Kidney (tissue), 14 donors: ENCODE results near the gene ZNF865. TPM values are rescaled to one million over a fixed set of nuclear protein-coding genes. Genes with fewer than 3 reads are reported as not detected.

Source experiments
- DNase-seq, 5 donors: peaks; one replicate each; pipeline ENCODE4 v3.0.0-alpha.2; 2013 to 2020
- FAIRE-seq: peaks from 2 replicates; lab custom pipeline; 2012; peaks lifted over from hg19 to GRCh38; lab: Jason Lieb, UNC
- H3K27ac ChIP-seq, 2 donors: one replicate each; pipeline ENCODE4 v1.7.0; 2013; ENCODE audit warnings: low read depth in 2 of 2, low read length in 2 of 2, inconsistent platforms in 1 of 2
- H3K27me3 ChIP-seq: one replicate; pipeline ENCODE4 v1.7.1; 2013; ENCODE audit warnings: low read length, inconsistent platforms; ENCODE audit not compliant: control insufficient read depth, insufficient read depth
- H3K36me3 ChIP-seq, 3 donors: one replicate each; pipeline versions ENCODE4 v1.7.0 to v1.7.1; 2013; ENCODE audit warnings: low read length in 3 of 3, control low read depth in 1 of 3, inconsistent platforms in 1 of 3; ENCODE audit not compliant: insufficient read depth in 3 of 3, control insufficient read depth in 2 of 3
- H3K4me1 ChIP-seq, 3 donors: one replicate each; pipeline versions ENCODE4 v1.7.0 to v1.7.1; 2013; ENCODE audit warnings: low read length in 3 of 3, inconsistent platforms in 1 of 3, low read depth in 1 of 3; ENCODE audit not compliant: control insufficient read depth in 2 of 3, insufficient read depth in 2 of 3
- H3K4me3 ChIP-seq, 3 donors: one replicate each; pipeline versions ENCODE4 v1.7.0 to v1.8.1; 2013; ENCODE audit warnings: low read length in 3 of 3, control low read depth in 1 of 3, inconsistent platforms in 1 of 3
- H3K9ac ChIP-seq, 3 donors: one replicate each; pipeline versions ENCODE4 v1.7.0 to v1.7.1; 2013; ENCODE audit warnings: low read length in 3 of 3, control low read depth in 1 of 3, inconsistent platforms in 1 of 3
- H3K9me3 ChIP-seq, 3 donors: one replicate each; pipeline versions ENCODE4 v1.7.0 to v1.7.1; 2013; ENCODE audit warnings: low read length in 3 of 3, control low read depth in 1 of 3, inconsistent platforms in 1 of 3; ENCODE audit not compliant: control insufficient read depth in 2 of 3, insufficient read depth in 1 of 3
- intact Hi-C: fragments of 100-400 bp; cut with DNase I; formaldehyde crosslinking; loops from one replicate; pipeline ENCODE4 v1.11.1; 2022
- polyA plus RNA-seq: library from polyadenylated mRNA; stranded (reverse); fragments of 350-450 nt; fragmentation: Illumina TruSeq; extraction: RNeasy Lipid Tissue Mini Kit (QIAGEN cat#74804); gene quantifications from one replicate; pipeline ENCODE4 v1.2.3, GENCODE V29; 2014; ENCODE audit warnings: low read depth, low replicate concordance; ENCODE audit not compliant: insufficient read depth
- total RNA-seq: library from RNA; stranded (reverse); fragmentation: NEBNext Ultra II Directional; extraction: Animal tissue kit (Norgen Biotek cat#: 25700); gene quantifications from one replicate; pipeline ENCODE4 v1.2.1, GENCODE V29; 2021
- TF ChIP-seq, protein P1 (sequence below): IDR thresholded peaks from 3 replicates; pipeline ENCODE4 v1.5.1; 2012; ENCODE audit warnings: mild to moderate bottlenecking, moderate library complexity, borderline replicate concordance; ENCODE audit not compliant: insufficient read depth; ENCODE audit errors: extremely low read depth
- donor health status: control.
- donor health status: control.
- donor health status: control.
- donor health status: control.
- donor health status: control.
- donor health status: DM: yes; HTN: yes; CAD: no.
- donor health status: Normal renal cell carcinoma (clear cell type).

The ZNF865 gene
- total and polyA plus RNA-seq, 2 donors from 2014 or later, result 5.8 to 17.4 TPM

GRCh38 chr19:55611300-55611982 lies 6.0 kb downstream of the ZNF865 start:
- intact Hi-C loops, result loop anchor here (10.0 kb wide), 1 partner anchor 347 kb away; no protein-coding TSS in a partner anchor
- H3K4me1 ChIP-seq, result peaks cover 0 to 7% (median 0%) of the 10 kb centered on the region in 3 donors
- no peaks in the 10 kb centered on the region for H3K9me3 ChIP-seq
- H3K4me3 ChIP-seq, result no peak overlapping the region
- no peak for DNase-seq
- H3K36me3 ChIP-seq, result peaks cover 0 to 3% (median 0%) of the 10 kb centered on the region in 3 donors
- H3K27me3 ChIP-seq, result no peaks in the 10 kb centered on the region
- no peak overlapping the region for H3K27ac ChIP-seq
- TF ChIP-seq, protein P1, sequence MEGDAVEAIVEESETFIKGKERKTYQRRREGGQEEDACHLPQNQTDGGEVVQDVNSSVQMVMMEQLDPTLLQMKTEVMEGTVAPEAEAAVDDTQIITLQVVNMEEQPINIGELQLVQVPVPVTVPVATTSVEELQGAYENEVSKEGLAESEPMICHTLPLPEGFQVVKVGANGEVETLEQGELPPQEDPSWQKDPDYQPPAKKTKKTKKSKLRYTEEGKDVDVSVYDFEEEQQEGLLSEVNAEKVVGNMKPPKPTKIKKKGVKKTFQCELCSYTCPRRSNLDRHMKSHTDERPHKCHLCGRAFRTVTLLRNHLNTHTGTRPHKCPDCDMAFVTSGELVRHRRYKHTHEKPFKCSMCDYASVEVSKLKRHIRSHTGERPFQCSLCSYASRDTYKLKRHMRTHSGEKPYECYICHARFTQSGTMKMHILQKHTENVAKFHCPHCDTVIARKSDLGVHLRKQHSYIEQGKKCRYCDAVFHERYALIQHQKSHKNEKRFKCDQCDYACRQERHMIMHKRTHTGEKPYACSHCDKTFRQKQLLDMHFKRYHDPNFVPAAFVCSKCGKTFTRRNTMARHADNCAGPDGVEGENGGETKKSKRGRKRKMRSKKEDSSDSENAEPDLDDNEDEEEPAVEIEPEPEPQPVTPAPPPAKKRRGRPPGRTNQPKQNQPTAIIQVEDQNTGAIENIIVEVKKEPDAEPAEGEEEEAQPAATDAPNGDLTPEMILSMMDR, result no peak
- no peak for FAIRE-seq
- H3K9ac ChIP-seq, result no peak overlapping the region

DNA sequence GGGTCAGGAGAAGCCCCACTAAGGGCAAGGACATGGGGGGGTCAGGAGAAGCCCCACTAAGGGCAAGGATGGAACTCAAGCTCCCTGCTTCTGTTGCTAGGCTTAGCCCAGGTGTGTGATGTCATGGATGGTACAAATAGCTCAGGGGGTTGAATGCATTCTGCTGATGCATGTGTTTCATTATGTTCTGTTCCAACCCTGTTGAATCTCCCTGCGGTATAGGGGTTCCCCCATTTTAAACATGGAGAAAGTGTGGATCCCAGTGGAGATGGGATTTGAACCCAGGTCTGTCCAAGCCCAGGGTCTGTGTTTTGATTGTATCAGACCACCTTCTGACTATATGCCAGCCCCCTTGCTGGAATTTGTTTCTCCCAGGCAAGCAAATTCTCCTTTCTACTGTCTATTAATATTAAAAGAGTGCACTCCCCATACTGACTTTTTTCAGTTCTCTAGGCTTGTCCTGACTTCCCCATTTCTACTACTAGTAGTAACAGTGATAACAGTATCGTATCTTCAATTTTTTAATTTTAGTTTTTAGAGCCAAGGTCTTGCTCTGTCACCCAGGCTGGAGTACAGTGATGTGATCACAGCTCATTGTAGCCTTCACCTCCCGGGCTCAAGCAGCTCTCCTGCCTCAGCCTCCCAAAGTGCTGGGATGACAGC lies 6.7 kb downstream of the ZNF865 start:
- Histone ChIP-seq H3K4me3 (no peak overlapping the region), H3K36me3 (peaks cover 0 to under 1% (median 0%) of the 10 kb centered on the region in 3 donors), H3K9me3 (no peaks in the 10 kb centered on the region), H3K9ac (peak overlapping the region in 1 of 3 donors; percentile 17), H3K4me1 (no peaks in the 10 kb centered on the region), H3K27me3 (no peaks in the 10 kb centered on the region), H3K27ac (no peak overlapping the region)
- FAIRE-seq, result no peak
- DNase-seq, result no peak
- intact Hi-C loops, result loop anchor here (10.0 kb wide), 1 partner anchor 347 kb away; no protein-coding TSS in a partner anchor
- TF ChIP-seq, protein P1, result no peak

DNA sequence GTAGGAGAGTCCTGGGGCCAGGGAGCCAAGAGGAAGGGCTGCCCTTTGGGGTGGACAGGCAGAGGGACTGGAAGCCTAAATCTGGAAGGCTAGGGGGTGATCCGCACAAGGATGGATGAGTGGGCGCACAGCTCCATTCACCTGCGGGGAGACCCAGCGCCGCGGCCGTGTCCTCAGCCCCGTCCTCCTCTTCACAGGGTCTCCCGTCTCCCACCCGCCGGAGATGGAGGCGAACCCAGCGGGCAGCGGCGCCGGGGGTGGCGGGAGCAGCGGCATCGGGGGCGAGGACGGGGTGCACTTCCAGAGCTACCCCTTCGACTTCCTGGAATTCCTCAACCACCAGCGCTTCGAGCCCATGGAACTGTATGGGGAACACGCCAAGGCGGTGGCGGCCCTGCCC lies 7.9 kb downstream of the ZNF865 start:
- FAIRE-seq, result no peak
- no peak overlapping the region for H3K9ac ChIP-seq
- TF ChIP-seq, protein P1, result no peak
- no peak overlapping the region for H3K27ac ChIP-seq
- H3K27me3 ChIP-seq, result no peaks in the 10 kb centered on the region
- intact Hi-C loops, result loop anchor here (10.0 kb wide), 1 partner anchor 349 kb away; no protein-coding TSS in a partner anchor
- no peaks in the 10 kb centered on the region for H3K4me1 ChIP-seq
- no peaks in the 10 kb centered on the region for H3K9me3 ChIP-seq
- no peaks in the 10 kb centered on the region for H3K36me3 ChIP-seq
- no peak for DNase-seq
- no peak overlapping the region for H3K4me3 ChIP-seq
